ENCODE data around the gene ITGB5. TPM values are rescaled to one million over a fixed set of nuclear protein-coding genes. Genes with fewer than 3 reads are reported as not detected.

ITGB5 gene
- total RNA-seq, 1 donor from 2014 or later, result 156 TPM

DNA sequence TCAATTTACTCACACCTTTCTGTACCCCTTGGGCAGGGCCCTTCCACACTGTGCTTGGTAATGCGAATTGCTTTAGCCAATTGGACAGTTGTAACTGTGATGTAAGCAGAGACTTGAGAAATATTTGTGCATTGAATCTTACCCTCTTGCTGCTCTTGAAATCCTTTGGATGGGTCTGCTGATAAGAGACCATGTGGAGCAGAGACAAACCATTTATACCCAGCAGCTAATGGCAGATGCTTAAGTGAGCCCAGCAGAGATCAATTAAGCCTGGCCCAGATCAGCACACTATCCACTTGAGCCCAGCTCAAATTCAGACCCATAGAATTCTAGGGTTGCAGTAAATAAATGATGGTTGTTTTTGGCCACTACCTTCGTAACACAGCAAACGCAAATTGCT, 28.1 kb upstream of the ITGB5 start:
- intact Hi-C loops (cut with DNase I), result no loop called here
- no peak overlapping the region for H3K27ac ChIP-seq
- TF ChIP-seq POLR2AphosphoS5 (IDR thresholded peaks at IDR 0.05; ENCODE audit: insufficient read depth in 1 of 2, low read depth in 1 of 2) (no peak), POLR2A (IDR thresholded peaks at IDR 0.05) (no peak)
- TF ChIP-seq, protein P1, sequence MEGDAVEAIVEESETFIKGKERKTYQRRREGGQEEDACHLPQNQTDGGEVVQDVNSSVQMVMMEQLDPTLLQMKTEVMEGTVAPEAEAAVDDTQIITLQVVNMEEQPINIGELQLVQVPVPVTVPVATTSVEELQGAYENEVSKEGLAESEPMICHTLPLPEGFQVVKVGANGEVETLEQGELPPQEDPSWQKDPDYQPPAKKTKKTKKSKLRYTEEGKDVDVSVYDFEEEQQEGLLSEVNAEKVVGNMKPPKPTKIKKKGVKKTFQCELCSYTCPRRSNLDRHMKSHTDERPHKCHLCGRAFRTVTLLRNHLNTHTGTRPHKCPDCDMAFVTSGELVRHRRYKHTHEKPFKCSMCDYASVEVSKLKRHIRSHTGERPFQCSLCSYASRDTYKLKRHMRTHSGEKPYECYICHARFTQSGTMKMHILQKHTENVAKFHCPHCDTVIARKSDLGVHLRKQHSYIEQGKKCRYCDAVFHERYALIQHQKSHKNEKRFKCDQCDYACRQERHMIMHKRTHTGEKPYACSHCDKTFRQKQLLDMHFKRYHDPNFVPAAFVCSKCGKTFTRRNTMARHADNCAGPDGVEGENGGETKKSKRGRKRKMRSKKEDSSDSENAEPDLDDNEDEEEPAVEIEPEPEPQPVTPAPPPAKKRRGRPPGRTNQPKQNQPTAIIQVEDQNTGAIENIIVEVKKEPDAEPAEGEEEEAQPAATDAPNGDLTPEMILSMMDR (IDR thresholded peaks at IDR 0.05), result no peak
- H3K4me1 ChIP-seq, result no peaks in the 10 kb centered on the region
- no peaks in the 10 kb centered on the region for H3K9me3 ChIP-seq
- DNase-seq (ENCODE audit: extremely low spot score in 2 of 2), result no peak
- H3K36me3 ChIP-seq, result no peaks in the 10 kb centered on the region
- no peak overlapping the region for H3K4me3 ChIP-seq
- H3K27me3 ChIP-seq, result no peaks in the 10 kb centered on the region

DNA sequence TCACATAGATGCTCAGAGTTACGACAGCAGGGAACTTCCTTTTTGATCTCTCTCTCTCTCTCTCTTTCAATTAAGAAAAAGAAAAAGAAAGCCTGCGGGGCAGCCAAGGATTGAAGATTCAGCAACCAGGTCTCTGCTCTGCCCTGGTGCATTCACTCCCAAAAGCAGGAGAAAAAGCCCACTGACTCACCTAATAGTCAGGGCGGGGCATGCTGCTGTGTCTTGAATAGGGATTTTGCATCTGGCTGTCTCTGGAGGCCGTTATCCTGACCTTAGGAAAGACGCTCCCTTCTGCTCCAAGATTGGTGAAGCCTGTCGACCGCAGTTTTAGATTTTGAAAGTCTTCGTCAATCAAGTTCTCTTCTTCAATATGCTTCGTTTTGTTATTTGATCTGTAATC, 20.8 kb upstream of the ITGB5 start:
- Histone ChIP-seq H3K4me1 (no peaks in the 10 kb centered on the region), H3K27ac (no peak overlapping the region), H3K36me3 (no peaks in the 10 kb centered on the region), H3K9me3 (no peaks in the 10 kb centered on the region), H3K4me3 (no peak overlapping the region), H3K27me3 (no peaks in the 10 kb centered on the region)
- intact Hi-C loops (cut with DNase I), result no loop called here
- DNase-seq (ENCODE audit: extremely low spot score in 2 of 2), result no peak
- TF ChIP-seq, protein P1 (IDR thresholded peaks at IDR 0.05), result no peak
- TF ChIP-seq POLR2AphosphoS5 (IDR thresholded peaks at IDR 0.05; ENCODE audit: insufficient read depth in 1 of 2, low read depth in 1 of 2) (no peak), POLR2A (IDR thresholded peaks at IDR 0.05) (no peak)

DNA sequence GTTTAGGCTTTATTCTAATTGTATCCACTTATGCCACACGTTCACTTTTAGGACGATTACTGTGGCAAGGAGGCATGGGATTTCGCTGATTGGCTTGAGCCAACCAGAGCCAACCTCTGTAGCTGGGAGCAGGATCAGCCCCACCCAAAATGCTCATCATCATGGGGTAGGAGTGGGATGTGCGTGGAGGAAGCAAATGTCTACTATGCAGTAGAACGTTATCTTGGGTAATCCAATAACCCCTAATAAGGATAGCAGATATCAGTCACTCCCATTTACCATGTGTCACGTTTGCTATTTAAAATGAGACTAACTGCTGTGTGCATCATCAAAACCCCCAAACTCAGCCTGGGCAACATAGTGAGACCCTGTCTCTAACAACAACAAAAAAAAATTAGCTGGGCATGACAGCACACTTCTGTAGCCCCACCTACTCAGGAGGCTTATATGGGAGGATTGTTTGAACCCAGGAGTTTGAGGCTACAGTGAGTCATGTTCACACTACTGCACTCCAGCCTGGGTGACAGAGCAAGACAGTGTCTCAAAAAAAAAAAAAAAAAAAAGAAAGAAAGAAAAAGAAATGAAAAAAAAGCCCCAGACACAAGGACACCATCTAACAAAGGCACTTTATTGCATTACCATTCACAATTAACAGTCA, 17.8 kb upstream of the ITGB5 start:
- Histone ChIP-seq H3K36me3 (no peaks in the 10 kb centered on the region), H3K27ac (no peak overlapping the region), H3K9me3 (no peaks in the 10 kb centered on the region), H3K4me1 (peaks cover 11% of the 10 kb centered on the region), H3K27me3 (no peaks in the 10 kb centered on the region), H3K4me3 (no peak overlapping the region)
- TF ChIP-seq POLR2AphosphoS5 (IDR thresholded peaks at IDR 0.05; ENCODE audit: insufficient read depth in 1 of 2, low read depth in 1 of 2), result no peak
- no peak for TF ChIP-seq POLR2A (IDR thresholded peaks at IDR 0.05)
- TF ChIP-seq, protein P1 (IDR thresholded peaks at IDR 0.05), result no peak
- DNase-seq (ENCODE audit: extremely low spot score in 2 of 2), result no peak
- intact Hi-C loops (cut with DNase I), result loop anchor here (5.0 kb wide), 1 partner anchor 143 kb away; no protein-coding TSS in a partner anchor

DNA sequence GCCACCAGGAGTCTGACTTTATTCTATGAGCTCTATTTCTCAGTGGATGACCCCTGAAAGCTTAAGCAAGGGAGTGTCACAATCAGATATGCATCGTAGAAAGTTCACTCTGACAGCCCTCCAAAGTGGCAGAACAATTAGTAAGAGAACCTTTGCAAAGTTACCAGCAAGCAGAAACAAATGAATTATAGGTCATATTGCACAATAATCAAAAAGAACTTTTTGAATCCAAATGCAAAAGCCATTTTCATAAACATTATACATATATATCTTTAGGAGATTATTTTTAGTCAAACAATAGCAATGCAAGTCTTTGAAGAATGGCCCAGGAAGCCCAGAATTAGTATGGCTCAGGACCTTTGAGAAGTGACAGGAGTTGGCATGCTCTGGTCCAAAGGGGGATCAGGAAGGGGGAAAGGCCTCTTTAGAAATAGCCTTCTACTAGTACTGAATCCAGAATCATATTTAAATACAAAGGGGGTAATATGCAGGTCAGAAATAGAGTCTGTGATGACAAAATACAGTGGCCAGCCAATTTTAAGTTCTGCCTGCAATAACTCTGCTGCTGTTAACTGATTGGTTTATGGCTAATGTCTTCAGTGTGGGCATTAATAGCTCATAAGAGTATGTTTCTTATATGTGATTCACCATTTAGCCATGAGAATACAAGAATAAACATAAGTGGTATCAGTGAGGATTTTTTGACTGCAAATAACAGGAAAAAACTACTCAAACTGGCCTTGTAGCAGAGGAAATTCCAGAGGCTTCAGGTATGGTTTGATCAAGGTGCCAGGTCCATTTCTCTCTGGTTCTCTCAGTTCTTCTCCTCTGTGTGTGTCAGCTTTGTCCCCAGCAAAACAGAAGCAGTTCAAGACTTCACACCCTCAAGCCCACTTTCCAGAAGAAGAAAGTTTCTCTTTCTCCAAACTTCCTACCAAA, 17.0 kb upstream of the ITGB5 start:
- no peaks in the 10 kb centered on the region for H3K36me3 ChIP-seq
- no peak overlapping the region for H3K4me3 ChIP-seq
- no peak overlapping the region for H3K27ac ChIP-seq
- no peaks in the 10 kb centered on the region for H3K9me3 ChIP-seq
- TF ChIP-seq POLR2A (IDR thresholded peaks at IDR 0.05), result no peak
- no peak for TF ChIP-seq POLR2AphosphoS5 (IDR thresholded peaks at IDR 0.05; ENCODE audit: insufficient read depth in 1 of 2, low read depth in 1 of 2)
- TF ChIP-seq, protein P1 (IDR thresholded peaks at IDR 0.05), result no peak
- DNase-seq (ENCODE audit: extremely low spot score in 2 of 2), result no peak
- intact Hi-C loops (cut with DNase I), result loop anchor here (5.0 kb wide), 1 partner anchor 142 kb away; no protein-coding TSS in a partner anchor
- H3K4me1 ChIP-seq, result peaks cover 19% of the 10 kb centered on the region
- no peaks in the 10 kb centered on the region for H3K27me3 ChIP-seq
